Natural killer cell treated with Interleukin-12 subunit alpha and Interleukin-12 subunit beta and Interleukin-15 and Interleukin-18, amount 100 ng/mL, for 72 hours (primary cell): Measurements from ENCODE around the gene SPTLC3. TPM values are rescaled to one million over a fixed set of nuclear protein-coding genes. Genes with fewer than 3 reads are reported as not detected.

Source experiments
- ATAC-seq, 2 donors: fragments of 150-1000 bp; cut with Tn5 transposase in 1 of 2; sonication (Bioruptor Pico), chemical (Tn5 transposase) in 1 of 2; 2 replicates each; pipeline ENCODE4 v1.10.0; 2021
- DNase-seq: peaks from one replicate; pipeline ENCODE4 v3.0.0; 2022; ENCODE audit warnings: low spot score
- H3K27ac Mint-ChIP-seq, 2 donors: 1 replicate in 1 of 2; 2 replicates in 1 of 2; pipeline ENCODE4 v1.8.0; 2022; ENCODE audit warnings: mixed read lengths in 2 of 2, mild to moderate bottlenecking in 1 of 2, moderate library complexity in 1 of 2
- H3K27me3 Mint-ChIP-seq, 2 donors: 1 replicate in 1 of 2; 2 replicates in 1 of 2; pipeline ENCODE4 v1.8.0; 2022; ENCODE audit warnings: mixed read lengths in 2 of 2
- H3K36me3 Mint-ChIP-seq: one replicate; pipeline ENCODE4 v1.8.0; 2022; ENCODE audit warnings: mixed read lengths
- H3K4me1 Mint-ChIP-seq, 2 donors: 1 replicate in 1 of 2; 2 replicates in 1 of 2; pipeline ENCODE4 v1.8.0; 2022; ENCODE audit warnings: low read depth in 2 of 2, mixed read lengths in 2 of 2, mild to moderate bottlenecking in 1 of 2
- H3K4me3 Mint-ChIP-seq: one replicate; pipeline ENCODE4 v1.8.0; 2022; ENCODE audit warnings: mixed read lengths
- H3K9me3 Mint-ChIP-seq: 2 replicates; pipeline ENCODE4 v1.8.0; 2022; ENCODE audit warnings: mixed read lengths
- total RNA-seq, 2 donors: library from RNA; stranded (reverse); gene quantifications; one replicate each; pipeline ENCODE4 v1.2.3, GENCODE V29; 2022

Gene SPTLC3
- total RNA-seq, 2 donors from 2014 or later = not detected

DNA sequence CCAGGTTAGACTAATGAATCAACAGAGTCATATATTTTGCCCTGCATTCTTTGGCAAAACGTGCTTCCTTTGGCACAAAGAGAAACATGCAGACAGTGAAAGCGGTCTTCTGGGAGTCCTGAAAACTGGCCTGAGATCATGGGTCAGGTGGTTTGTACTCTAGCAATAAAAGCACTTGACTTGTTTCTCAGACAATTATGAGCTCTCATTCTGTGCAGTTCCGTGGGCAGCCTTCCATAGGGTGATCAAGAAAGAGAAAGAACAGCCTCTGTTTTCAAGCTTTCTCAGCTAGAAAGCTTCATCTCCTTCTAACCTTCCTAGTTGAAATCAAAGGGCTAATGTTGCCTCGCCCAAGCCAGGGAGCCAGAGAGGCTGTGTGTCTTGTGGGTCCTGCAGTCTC, 149.6 kb downstream of the SPTLC3 start:
- no peaks in the 10 kb centered on the region for H3K4me1 Mint-ChIP-seq
- H3K4me3 Mint-ChIP-seq = no peak overlapping the region
- no peaks in the 10 kb centered on the region for H3K36me3 Mint-ChIP-seq
- DNase-seq (no peak), ATAC-seq (no peak)
- no peaks in the 10 kb centered on the region for H3K9me3 Mint-ChIP-seq
- H3K27me3 Mint-ChIP-seq = no peaks in the 10 kb centered on the region
- H3K27ac Mint-ChIP-seq = no peak overlapping the region

DNA sequence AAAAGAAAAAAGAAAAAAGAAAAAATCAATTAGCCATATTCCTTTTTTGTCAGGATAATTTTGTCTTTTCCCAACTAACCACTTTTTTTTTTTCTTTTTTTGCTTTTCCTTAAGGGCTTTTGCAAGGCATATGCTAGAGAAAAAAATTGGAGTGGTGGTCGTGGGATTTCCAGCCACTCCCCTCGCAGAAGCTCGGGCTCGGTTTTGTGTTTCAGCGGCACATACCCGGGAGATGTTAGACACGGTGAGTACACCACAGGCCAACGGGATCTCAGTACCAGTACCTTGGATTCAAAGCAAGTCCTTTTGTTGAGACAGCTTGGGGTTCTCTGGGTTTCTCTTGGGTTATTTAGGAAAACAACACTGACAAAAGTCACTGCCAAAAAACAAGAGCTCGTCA, 151.1 kb downstream of the SPTLC3 start:
- Mint-ChIP-seq H3K36me3 (no peaks in the 10 kb centered on the region), H3K4me3 (no peak overlapping the region), H3K27me3 (no peaks in the 10 kb centered on the region), H3K9me3 (no peaks in the 10 kb centered on the region), H3K27ac (no peak overlapping the region), H3K4me1 (no peaks in the 10 kb centered on the region)
- no peak for ATAC-seq
- DNase-seq = no peak

- no peaks in the 10 kb centered on the region for H3K27me3 Mint-ChIP-seq
- ATAC-seq (no peak), DNase-seq (no peak)
- H3K27ac Mint-ChIP-seq = no peak overlapping the region
- H3K9me3 Mint-ChIP-seq = no peaks in the 10 kb centered on the region
- H3K36me3 Mint-ChIP-seq = no peaks in the 10 kb centered on the region
- H3K4me1 Mint-ChIP-seq = no peaks in the 10 kb centered on the region
- no peak overlapping the region for H3K4me3 Mint-ChIP-seq
Observed at GRCh38 chr20:13165203-13165602, 156.4 kb downstream of the SPTLC3 start.

DNA sequence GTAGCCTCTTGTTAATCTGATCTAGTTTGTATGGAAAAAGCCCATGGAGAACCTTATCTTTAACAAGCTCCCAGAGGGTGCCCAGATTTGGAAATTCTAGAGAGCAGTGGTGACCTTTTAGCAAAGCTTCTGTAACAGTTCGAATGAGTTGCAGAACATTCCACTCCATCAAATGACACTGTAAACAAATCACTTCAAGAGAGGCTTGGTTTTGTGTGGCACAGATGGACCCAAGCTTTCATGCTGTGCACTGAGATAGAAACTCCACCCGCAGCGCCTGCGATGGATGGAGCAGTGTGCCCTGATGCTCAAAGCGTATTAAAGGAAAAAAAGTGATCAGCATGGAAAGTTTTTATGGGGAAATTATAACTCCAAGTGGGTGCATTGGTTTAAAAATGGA, 157.2 kb downstream of the SPTLC3 start:
- no peaks in the 10 kb centered on the region for H3K9me3 Mint-ChIP-seq
- no peaks in the 10 kb centered on the region for H3K36me3 Mint-ChIP-seq
- no peak for DNase-seq
- no peak for ATAC-seq
- H3K27ac Mint-ChIP-seq = no peak overlapping the region
- H3K4me3 Mint-ChIP-seq = no peak overlapping the region
- no peaks in the 10 kb centered on the region for H3K4me1 Mint-ChIP-seq
- peaks cover 0 to 3% of the 10 kb centered on the region in 2 donors for H3K27me3 Mint-ChIP-seq

GRCh38 chr20:13166437-13166836, 157.7 kb downstream of the SPTLC3 start:
- Mint-ChIP-seq H3K4me1 (no peaks in the 10 kb centered on the region), H3K4me3 (no peak overlapping the region), H3K27me3 (peaks cover 0 to 3% of the 10 kb centered on the region in 2 donors), H3K9me3 (no peaks in the 10 kb centered on the region), H3K27ac (no peak overlapping the region), H3K36me3 (no peaks in the 10 kb centered on the region)
- no peak for DNase-seq
- ATAC-seq = no peak

DNA sequence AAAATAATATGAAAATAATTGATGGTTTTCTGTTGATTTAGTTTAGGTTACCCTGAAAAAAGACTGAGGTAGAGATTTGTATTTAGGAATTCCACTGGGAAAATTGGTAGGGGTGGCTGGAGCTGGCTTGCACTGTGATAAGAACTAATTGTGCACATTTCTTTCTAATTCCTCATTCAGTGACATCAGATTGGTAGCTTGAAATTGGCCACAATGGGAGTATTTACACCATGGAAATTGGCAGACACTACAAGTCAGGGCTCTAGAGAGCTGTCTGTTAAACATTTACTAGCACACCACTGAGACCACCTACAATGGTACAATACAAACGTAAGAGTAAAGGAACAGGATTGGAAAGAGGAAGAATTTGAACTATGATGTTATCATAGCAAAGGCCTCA, 160.3 kb downstream of the SPTLC3 start:
- Mint-ChIP-seq H3K4me3 (no peak overlapping the region), H3K4me1 (no peaks in the 10 kb centered on the region), H3K9me3 (no peaks in the 10 kb centered on the region), H3K27me3 (peaks cover 8 to 11% of the 10 kb centered on the region in 2 donors), H3K27ac (no peak overlapping the region), H3K36me3 (no peaks in the 10 kb centered on the region)
- ATAC-seq = no peak
- DNase-seq = no peak

- H3K4me1 Mint-ChIP-seq = no peaks in the 10 kb centered on the region
- ATAC-seq (no peak), DNase-seq (no peak)
- no peak overlapping the region for H3K27ac Mint-ChIP-seq
- peaks cover 13 to 15% of the 10 kb centered on the region in 2 donors for H3K27me3 Mint-ChIP-seq
- H3K36me3 Mint-ChIP-seq = no peaks in the 10 kb centered on the region
- H3K4me3 Mint-ChIP-seq = no peak overlapping the region
- H3K9me3 Mint-ChIP-seq = no peaks in the 10 kb centered on the region
Observed at GRCh38 chr20:13170771-13171170, 162.0 kb downstream of the SPTLC3 start.

DNA sequence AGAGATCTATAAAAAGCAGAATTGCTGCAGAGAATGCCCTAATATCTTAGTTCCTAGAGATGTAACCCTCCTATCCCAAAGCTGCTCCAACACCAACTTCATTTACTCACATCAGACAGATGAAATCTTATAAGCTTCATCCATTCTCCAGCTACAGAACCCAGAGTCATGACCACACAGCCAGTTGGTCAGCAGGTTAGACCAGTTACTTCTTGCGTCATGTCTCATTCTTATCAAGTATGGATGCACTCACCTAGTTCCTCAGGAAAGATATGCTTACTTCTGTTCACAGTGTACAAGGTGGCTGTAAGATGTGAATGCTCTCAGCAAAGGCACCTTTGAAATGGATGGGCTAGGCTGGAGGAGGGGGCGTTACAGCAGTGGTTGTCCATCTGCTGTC, 164.4 kb downstream of the SPTLC3 start:
- Mint-ChIP-seq H3K4me3 (no peak overlapping the region), H3K9me3 (peaks cover 5% of the 10 kb centered on the region), H3K4me1 (no peaks in the 10 kb centered on the region), H3K27ac (no peak overlapping the region), H3K27me3 (peaks cover 26 to 27% of the 10 kb centered on the region in 2 donors), H3K36me3 (peaks cover 7% of the 10 kb centered on the region)
- ATAC-seq (no peak), DNase-seq (no peak)

GRCh38 chr20:13174402-13174801, 165.6 kb downstream of the SPTLC3 start:
- Mint-ChIP-seq H3K27ac (no peak overlapping the region), H3K4me3 (no peak overlapping the region), H3K36me3 (peaks cover 7% of the 10 kb centered on the region), H3K27me3 (peaks cover 26 to 30% of the 10 kb centered on the region in 2 donors), H3K4me1 (no peaks in the 10 kb centered on the region), H3K9me3 (peaks cover 5% of the 10 kb centered on the region)
- no peak for ATAC-seq
- DNase-seq = no peak

DNA sequence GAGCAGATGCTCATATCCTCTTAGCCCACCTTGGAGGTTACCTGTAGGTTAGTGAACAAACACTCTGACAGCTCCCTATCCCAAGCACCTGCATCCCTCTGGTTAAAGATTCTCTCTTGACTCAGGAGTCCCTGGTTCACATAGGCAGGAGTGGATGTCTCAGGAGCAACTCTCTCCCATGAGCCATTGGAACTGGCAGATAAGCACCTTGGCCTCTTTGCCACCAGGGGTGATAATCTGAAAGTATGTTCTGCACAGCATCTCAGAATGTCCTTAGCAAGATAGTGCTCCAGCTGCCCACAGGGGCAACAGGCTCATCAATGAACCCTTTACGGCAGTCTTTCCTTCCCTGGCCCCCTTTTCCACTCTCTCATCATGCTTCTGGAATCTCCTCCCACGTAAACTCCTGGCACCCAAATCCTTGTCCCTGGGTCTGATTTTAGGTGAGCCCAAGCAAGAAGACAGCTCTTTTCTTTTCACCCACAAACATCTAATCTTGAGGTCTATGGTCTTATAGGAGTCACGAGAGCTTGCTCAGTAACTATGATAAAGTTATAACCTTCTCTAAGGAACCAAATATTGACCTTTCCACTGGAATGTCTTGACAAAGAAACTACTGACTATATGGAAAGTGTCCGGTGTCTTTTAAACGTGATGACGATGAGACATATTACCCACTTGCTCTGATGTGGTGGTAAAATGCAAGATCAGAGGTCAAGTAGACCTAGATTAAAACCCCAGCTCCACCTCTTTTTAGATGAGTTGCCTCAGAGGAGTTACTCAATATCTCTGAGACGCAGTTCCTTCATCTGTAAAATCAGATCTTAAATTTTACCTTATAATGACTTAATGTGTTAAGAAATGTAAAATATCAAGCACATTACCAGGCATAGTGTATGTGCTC, 172.5 kb downstream of the SPTLC3 start:
- Mint-ChIP-seq H3K9me3 (peaks cover 5% of the 10 kb centered on the region), H3K27me3 (peaks cover 29 to 31% of the 10 kb centered on the region in 2 donors), H3K4me3 (no peak overlapping the region), H3K4me1 (peaks cover 0 to 4% of the 10 kb centered on the region in 2 donors), H3K36me3 (peaks cover 8% of the 10 kb centered on the region), H3K27ac (no peak overlapping the region)
- no peak for ATAC-seq
- no peak for DNase-seq

DNA sequence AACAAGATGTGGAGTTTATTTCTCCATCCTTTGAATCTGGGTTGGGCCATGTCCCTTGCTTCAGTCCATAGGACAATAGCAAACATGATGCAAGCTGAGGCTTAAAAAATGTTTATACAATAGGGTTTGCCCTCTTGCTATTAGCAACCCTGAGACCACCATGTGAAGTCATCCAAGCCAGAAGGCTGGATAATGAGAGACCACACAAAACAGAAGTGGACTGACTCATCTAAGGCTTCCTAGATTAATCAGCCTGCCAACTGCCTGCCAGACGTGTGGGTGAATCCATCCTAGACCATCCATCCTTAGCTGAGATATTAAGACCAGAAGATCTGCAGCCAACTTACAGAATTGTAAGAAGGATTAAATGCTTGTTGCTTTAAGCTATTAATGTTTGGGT, 174.2 kb downstream of the SPTLC3 start:
- Mint-ChIP-seq H3K27ac (no peak overlapping the region), H3K27me3 (peaks cover 27 to 30% of the 10 kb centered on the region in 2 donors), H3K4me3 (no peak overlapping the region), H3K9me3 (peaks cover 5% of the 10 kb centered on the region), H3K4me1 (peaks cover 0 to 4% of the 10 kb centered on the region in 2 donors), H3K36me3 (peaks cover 11% of the 10 kb centered on the region)
- DNase-seq (no peak), ATAC-seq (peak; percentile 63 to 66)

DNA sequence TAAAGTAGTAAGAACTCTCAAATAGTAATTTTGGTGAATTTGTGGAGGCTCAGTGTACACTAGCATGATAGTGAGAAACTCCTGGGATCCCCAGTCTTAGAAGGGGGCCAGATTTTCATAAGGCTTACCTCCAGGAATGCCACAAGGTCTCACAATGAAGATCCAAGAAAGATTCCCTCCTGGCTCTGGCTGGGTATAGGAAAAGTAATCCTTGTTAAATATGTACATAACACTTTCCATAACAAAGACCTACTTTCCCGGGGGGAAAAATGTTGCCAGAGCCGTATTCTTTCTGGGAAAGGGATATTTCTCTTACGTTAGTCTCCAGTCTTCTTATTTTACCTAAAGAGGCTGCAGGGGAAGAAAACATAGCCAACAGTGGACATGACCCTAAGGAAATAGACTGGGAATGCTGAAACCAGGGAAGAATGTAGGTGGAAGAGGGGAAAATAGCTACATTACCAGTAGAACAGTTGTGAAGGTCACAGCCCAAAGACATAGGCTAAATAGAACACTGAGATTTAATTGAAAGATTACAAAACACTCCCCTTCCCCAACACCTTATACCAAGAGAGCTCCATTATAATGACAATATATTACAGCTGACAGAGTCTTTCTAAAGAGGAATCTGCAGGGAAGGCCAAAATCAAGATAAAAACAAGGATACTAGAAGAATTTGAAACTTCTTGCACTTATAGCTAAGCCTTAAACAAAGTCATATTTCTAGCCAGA, 177.4 kb downstream of the SPTLC3 start:
- Mint-ChIP-seq H3K36me3 (peaks cover 11% of the 10 kb centered on the region), H3K4me1 (peaks cover 0 to 4% of the 10 kb centered on the region in 2 donors), H3K27me3 (peaks cover 15 to 26% of the 10 kb centered on the region in 2 donors), H3K27ac (no peak overlapping the region), H3K9me3 (peaks cover 5% of the 10 kb centered on the region), H3K4me3 (no peak overlapping the region)
- ATAC-seq (no peak), DNase-seq (no peak)

- Mint-ChIP-seq H3K27me3 (peaks cover 5 to 9% of the 10 kb centered on the region in 2 donors), H3K4me1 (peaks cover 0 to under 1% of the 10 kb centered on the region in 2 donors), H3K9me3 (peaks cover 5% of the 10 kb centered on the region), H3K27ac (no peak overlapping the region), H3K4me3 (no peak overlapping the region), H3K36me3 (peaks cover 11% of the 10 kb centered on the region)
- no peak for DNase-seq
- ATAC-seq = no peak
Observed at GRCh38 chr20:13187899-13188298, 179.1 kb downstream of the SPTLC3 start.

DNA sequence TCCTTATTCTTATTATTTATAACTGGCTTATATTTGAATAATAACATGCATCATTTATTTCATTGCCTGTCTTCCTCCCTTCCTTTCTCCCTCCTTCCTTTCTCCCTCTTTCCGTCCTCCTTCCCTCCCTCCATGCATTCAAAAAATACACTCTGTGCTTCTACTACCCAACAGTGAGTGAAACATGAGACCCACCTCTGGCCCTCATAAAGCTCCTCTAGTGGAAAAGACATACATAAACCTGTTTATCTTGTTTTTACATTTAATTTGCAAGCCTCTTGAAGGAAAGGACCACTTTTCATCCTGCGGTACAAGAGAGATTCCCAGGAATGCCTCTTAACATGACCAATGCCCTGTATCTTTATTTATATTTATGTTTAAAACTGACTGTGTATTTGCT, 190.5 kb downstream of the SPTLC3 start:
- Mint-ChIP-seq H3K4me3 (no peak overlapping the region), H3K36me3 (no peaks in the 10 kb centered on the region), H3K9me3 (no peaks in the 10 kb centered on the region), H3K4me1 (no peaks in the 10 kb centered on the region), H3K27me3 (peaks cover 8 to 11% of the 10 kb centered on the region in 2 donors), H3K27ac (no peak overlapping the region)
- DNase-seq (no peak), ATAC-seq (no peak)
